Measurements from ENCODE around the gene XYLB.

The XYLB gene

GRCh38 chr3:38323060-38323459 lies 23.5 kb upstream of the XYLB start:
- DNase-seq (ENCODE audit: low read depth): no peak

- no peak for DNase-seq (ENCODE audit: low read depth)
These were observed 21.3 kb upstream of the XYLB start for GRCh38 chr3:38325256-38325655.

GRCh38 chr3:38327335-38328009 lies 19.1 kb upstream of the XYLB start:
- DNase-seq (ENCODE audit: low read depth): no peak

- no peak for DNase-seq (ENCODE audit: low read depth)
These were observed 15.1 kb upstream of the XYLB start for GRCh38 chr3:38331257-38332022.

- DNase-seq (ENCODE audit: low read depth): no peak
These were observed 14.4 kb upstream of the XYLB start for GRCh38 chr3:38332201-38332600.

GRCh38 chr3:38334142-38335055 lies 12.2 kb upstream of the XYLB start:
- no peak for DNase-seq (ENCODE audit: low read depth)

- no peak for DNase-seq (ENCODE audit: low read depth)
These were observed 11.3 kb upstream of the XYLB start for GRCh38 chr3:38335263-38335662.

- no peak for DNase-seq (ENCODE audit: low read depth)
These were observed 8.9 kb upstream of the XYLB start for GRCh38 chr3:38337703-38338102.

GRCh38 chr3:38343797-38344594 lies 2.6 kb upstream of the XYLB start:
- no peak for DNase-seq (ENCODE audit: low read depth)

GRCh38 chr3:38345879-38346586 lies 552 bp upstream of the XYLB start:
- no peak for DNase-seq (ENCODE audit: low read depth)

GRCh38 chr3:38347421-38348200 lies 1.0 kb downstream of the XYLB start:
- no peak for DNase-seq (ENCODE audit: low read depth)

GRCh38 chr3:38348903-38349302 lies 2.3 kb downstream of the XYLB start:
- DNase-seq (ENCODE audit: low read depth): no peak

GRCh38 chr3:38349684-38350359 lies 3.2 kb downstream of the XYLB start:
- no peak for DNase-seq (ENCODE audit: low read depth)

GRCh38 chr3:38353151-38353550 lies 6.6 kb downstream of the XYLB start:
- DNase-seq (ENCODE audit: low read depth): no peak

- DNase-seq (ENCODE audit: low read depth): no peak
These were observed 8.2 kb downstream of the XYLB start for GRCh38 chr3:38354588-38355330.

- no peak for DNase-seq (ENCODE audit: low read depth)
These were observed 12.5 kb downstream of the XYLB start for GRCh38 chr3:38359038-38359437.

- no peak for DNase-seq (ENCODE audit: low read depth)
These were observed 13.8 kb downstream of the XYLB start for GRCh38 chr3:38360345-38360744.

GRCh38 chr3:38361496-38361895 lies 14.9 kb downstream of the XYLB start:
- DNase-seq (ENCODE audit: low read depth): no peak

GRCh38 chr3:38362825-38363224 lies 16.2 kb downstream of the XYLB start:
- DNase-seq (ENCODE audit: low read depth): no peak
